ENCODE measurements around the gene ENPP7.
A peak's percentile ranks its signal among the peaks of the same experiment; 100 is the strongest.

Gene ENPP7

GRCh38 chr17:79732804-79733691, 2.3 kb downstream of the ENPP7 start:
- no peak for DNase-seq

- DNase-seq: no peak
Observed at GRCh38 chr17:79733692-79734070, 2.9 kb downstream of the ENPP7 start.

DNA sequence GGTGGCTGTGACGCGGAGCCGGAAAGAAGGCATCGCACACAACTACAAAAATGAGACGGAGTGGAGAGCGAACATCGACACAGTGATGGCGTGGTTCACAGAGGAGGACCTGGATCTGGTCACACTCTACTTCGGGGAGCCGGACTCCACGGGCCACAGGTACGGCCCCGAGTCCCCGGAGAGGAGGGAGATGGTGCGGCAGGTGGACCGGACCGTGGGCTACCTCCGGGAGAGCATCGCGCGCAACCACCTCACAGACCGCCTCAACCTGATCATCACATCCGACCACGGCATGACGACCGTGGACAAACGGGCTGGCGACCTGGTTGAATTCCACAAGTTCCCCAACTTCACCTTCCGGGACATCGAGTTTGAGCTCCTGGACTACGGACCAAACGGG, 4.4 kb downstream of the ENPP7 start:
- no peak for DNase-seq

- DNase-seq: no peak
Observed at GRCh38 chr17:79737046-79737921, 6.5 kb downstream of the ENPP7 start.

DNA sequence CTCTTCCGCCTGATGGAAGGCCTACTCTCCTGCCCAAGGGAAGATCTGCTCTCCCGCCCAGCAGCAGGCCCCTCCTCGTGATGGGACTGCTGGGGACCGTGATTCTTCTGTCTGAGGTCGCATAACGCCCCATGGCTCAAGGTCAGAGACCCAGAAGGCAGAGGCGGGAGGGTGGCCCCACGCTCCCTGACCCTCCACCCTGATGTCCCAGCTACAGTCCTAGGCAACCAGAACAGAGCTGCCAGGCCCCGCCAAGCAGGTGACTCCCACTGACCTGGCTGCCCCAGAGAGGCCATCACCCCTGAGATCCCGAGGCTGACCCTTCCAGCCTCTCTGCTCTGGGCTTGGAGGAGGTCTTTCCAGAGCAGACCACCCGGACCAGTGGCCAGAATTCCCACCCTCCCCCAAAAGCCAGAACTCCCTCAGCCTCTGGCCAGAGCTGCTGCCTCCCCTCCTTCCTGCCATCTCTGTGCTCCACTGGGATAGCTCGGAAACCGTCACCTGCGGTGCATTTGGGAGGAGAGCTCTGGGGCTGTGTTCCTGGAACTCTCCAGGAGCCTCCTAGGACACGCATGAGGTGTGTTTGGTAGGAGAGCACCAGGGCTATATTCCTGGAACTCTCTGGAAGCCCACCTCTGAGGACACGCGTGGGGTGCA, 7.3 kb downstream of the ENPP7 start:
- DNase-seq: no peak

- DNase-seq: no peak
Observed at GRCh38 chr17:79738643-79739042, 7.9 kb downstream of the ENPP7 start.

- no peak for DNase-seq
Observed at GRCh38 chr17:79739148-79740062, 8.7 kb downstream of the ENPP7 start.

DNA sequence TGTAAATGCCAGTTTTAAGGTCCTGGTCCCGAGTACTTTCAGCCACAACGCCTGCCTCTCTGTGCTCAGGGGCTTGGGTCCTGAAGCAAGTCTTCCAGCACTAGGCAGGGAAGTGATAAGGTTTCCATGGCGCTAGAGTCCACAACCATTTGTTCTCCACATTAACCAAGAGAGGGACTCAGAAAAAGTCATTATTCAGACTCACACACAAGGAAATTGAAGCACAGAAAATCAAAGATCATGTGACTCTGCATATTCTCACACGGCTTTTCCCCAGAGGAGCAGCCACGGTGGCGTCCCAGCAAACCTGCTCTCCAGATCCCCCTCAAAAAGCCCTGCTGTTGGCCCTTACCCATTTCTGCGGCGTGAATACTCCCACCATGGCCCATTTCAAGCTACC, 9.7 kb downstream of the ENPP7 start:
- no peak for DNase-seq

- DNase-seq: no peak
Observed at GRCh38 chr17:79741401-79741750, 10.6 kb downstream of the ENPP7 start.

- peak; percentile 76 for DNase-seq
Observed at GRCh38 chr17:79741751-79742588, 11.2 kb downstream of the ENPP7 start.

- no peak for DNase-seq
Observed at GRCh38 chr17:79742589-79742918, 11.8 kb downstream of the ENPP7 start.

GRCh38 chr17:79742951-79743476, 12.3 kb downstream of the ENPP7 start:
- no peak for DNase-seq

DNA sequence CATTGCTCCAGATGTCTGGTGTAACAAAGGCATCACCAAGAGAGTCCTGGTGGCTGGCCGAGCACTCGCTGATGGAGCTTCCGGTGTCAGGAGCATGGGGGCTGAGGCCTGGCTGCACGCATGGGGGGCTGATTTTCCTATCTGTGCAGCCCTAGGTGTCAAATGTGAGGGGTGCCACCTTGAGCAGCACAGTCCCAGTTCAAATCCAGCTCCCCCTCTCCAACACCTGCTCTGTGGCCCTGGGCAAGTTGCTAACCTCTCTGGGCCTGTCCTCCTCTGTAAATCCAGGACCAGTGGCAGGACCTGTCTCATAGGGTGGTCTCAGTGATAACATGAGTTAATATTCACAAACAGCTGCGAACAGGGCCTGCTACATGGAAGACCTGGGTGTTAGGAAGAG, 12.9 kb downstream of the ENPP7 start:
- DNase-seq: no peak

GRCh38 chr17:79745641-79746105, 14.9 kb downstream of the ENPP7 start:
- no peak for DNase-seq

- no peak for DNase-seq
Observed at GRCh38 chr17:79746889-79747507, 16.3 kb downstream of the ENPP7 start.

DNA sequence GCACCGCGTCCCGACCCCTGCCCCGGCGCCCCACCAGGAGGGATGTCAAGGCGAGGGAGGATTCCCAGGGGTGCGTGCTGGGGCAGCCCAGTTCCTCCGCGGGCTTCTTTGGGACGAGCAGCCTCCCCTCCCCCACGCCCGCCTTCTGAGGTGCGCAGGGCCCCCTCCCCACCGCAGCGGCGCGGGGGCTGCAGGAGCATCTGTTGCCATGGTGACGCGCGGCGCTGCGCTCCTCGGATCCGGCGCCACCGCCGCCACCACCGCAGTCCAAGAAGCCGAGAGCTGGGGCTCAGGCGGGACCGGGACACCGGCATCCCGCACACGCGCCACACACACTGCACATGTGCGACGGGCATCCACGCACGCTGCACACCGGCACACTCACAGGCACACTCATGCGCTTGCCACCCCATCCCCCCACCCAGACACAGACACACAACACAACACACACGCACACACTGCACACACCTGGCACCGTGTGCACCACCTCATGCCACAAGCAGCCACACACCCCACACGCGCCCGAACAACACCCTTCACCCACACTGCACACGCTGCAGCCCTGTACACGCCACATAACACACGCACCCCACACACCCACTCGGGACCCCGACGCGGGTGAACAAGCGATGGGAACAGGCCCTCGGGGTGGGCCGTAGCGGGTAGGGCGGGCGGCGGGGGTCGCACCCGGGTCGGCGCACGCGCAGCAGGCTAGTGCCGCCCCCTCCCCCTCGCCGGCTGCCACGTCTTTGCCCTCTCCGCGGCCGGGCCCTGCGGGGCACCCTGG, 17.0 kb downstream of the ENPP7 start:
- DNase-seq: peak; percentile 31

GRCh38 chr17:79748295-79749099, 17.8 kb downstream of the ENPP7 start:
- no peak for DNase-seq

DNA sequence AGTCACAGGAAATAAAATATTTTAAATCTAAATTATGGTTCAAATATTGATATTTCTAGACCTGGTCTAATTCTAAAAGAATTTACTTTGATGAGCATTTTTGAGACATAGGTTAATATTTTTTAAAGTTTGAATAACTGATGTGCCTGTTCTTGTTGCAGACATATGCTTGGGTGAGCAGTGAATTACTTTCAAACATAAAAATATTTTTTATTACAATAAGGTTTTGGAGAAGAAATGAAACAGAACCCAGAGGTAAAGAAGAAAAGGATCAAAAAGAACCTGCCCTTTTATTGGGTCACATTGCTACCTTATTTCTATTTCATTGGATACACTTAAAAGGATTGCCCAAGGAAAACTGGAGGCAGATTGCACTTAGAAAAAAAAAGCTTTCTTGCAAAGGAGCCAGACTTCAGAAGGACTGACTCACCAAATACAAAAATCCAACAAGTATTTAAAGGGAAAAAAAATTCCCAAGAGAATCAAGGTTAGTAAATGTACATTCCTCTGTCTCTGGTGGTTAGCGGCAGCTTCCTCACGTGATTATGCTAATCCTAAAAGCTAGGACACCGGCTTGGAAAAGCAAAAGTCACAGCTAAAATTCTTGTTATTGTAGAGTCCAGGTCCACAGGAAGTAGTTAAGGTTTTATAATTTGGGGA, 18.5 kb downstream of the ENPP7 start:
- no peak for DNase-seq

Measured in stimulated activated CD4-positive, alpha-beta T cell treated with anti-CD3 and anti-CD28 coated beads, Interleukin-15, amount 100 ng/mL, for 24 hours (primary cell).